Measurements from ENCODE around the gene SDHAF3.
A peak's percentile ranks its signal among the peaks of the same experiment; 100 is the strongest.
"Not testable (repeated sequence)": the region's sequence is repeated elsewhere in the genome, so short reads cannot be mapped to it uniquely, and the experiment has no call there.

The SDHAF3 gene

GRCh38 chr7:97119747-97120146, 2.2 kb downstream of the SDHAF3 start:
- intact Hi-C loops (cut with DNase I): loop anchor here (10.0 kb wide), 1 partner anchor 725 kb away; no protein-coding TSS in a partner anchor
- DNase-seq: no peak

- intact Hi-C loops (cut with DNase I): no loop called here
- no peak for DNase-seq
Measured at GRCh38 chr7:97120713-97121457, 3.4 kb downstream of the SDHAF3 start.

GRCh38 chr7:97123115-97123514, 5.6 kb downstream of the SDHAF3 start:
- intact Hi-C loops (cut with DNase I); DNase-seq: not testable (repeated sequence)

- intact Hi-C loops (cut with DNase I): no loop called here
- DNase-seq: no peak
Measured at GRCh38 chr7:97126483-97127171, 9.1 kb downstream of the SDHAF3 start.

- intact Hi-C loops (cut with DNase I): no loop called here
- DNase-seq: no peak
Measured at GRCh38 chr7:97128736-97129135, 11.2 kb downstream of the SDHAF3 start.

- intact Hi-C loops (cut with DNase I): no loop called here
- DNase-seq: no peak
Measured at GRCh38 chr7:97130417-97131139, 13.1 kb downstream of the SDHAF3 start.

GRCh38 chr7:97133159-97133558, 15.7 kb downstream of the SDHAF3 start:
- intact Hi-C loops (cut with DNase I): no loop called here
- DNase-seq: no peak

- intact Hi-C loops (cut with DNase I): no loop called here
- no peak for DNase-seq
Measured at GRCh38 chr7:97138830-97139229, 21.3 kb downstream of the SDHAF3 start.

- DNase-seq: no peak
- intact Hi-C loops (cut with DNase I): loop anchor here (10.0 kb wide), 1 partner anchor 690 kb away; no protein-coding TSS in a partner anchor
Measured at GRCh38 chr7:97145068-97145467, 27.6 kb downstream of the SDHAF3 start.

GRCh38 chr7:97149843-97150242, 32.3 kb downstream of the SDHAF3 start:
- intact Hi-C loops (cut with DNase I): loop anchor here (10.0 kb wide), 1 partner anchor 685 kb away; no protein-coding TSS in a partner anchor
- DNase-seq: no peak

GRCh38 chr7:97155897-97156418, 38.5 kb downstream of the SDHAF3 start:
- no peak for DNase-seq
- intact Hi-C loops (cut with DNase I): no loop called here

- intact Hi-C loops (cut with DNase I); DNase-seq: not testable (repeated sequence)
Measured at GRCh38 chr7:97159984-97160383, 42.5 kb downstream of the SDHAF3 start.

- intact Hi-C loops (cut with DNase I); DNase-seq: not testable (repeated sequence)
Measured at GRCh38 chr7:97161609-97162008, 44.1 kb downstream of the SDHAF3 start.

GRCh38 chr7:97166308-97166707, 48.8 kb downstream of the SDHAF3 start:
- intact Hi-C loops (cut with DNase I): no loop called here
- no peak for DNase-seq

GRCh38 chr7:97167176-97167575, 49.7 kb downstream of the SDHAF3 start:
- intact Hi-C loops (cut with DNase I): no loop called here

GRCh38 chr7:97167749-97168148, 50.3 kb downstream of the SDHAF3 start:
- DNase-seq: no peak
- intact Hi-C loops (cut with DNase I): no loop called here

More at GRCh38 chr7:97167176-97167575, 49.7 kb downstream of the SDHAF3 start:
- DNase-seq: no peak

- DNase-seq: no peak
- intact Hi-C loops (cut with DNase I): no loop called here
Measured at GRCh38 chr7:97174303-97174702, 56.8 kb downstream of the SDHAF3 start.

- peak in 35 of 42 donors; percentile 2 to 81 (median 49) for DNase-seq
- intact Hi-C loops (cut with DNase I): no loop called here
Measured at GRCh38 chr7:97179454-97180104, 62.1 kb downstream of the SDHAF3 start.

- no peak for DNase-seq
- intact Hi-C loops (cut with DNase I): no loop called here
Measured at GRCh38 chr7:97187067-97187466, 69.6 kb downstream of the SDHAF3 start.
